Motor neuron (in vitro differentiated cells): ENCODE data around the gene FARP1. TPM values are rescaled to one million over a fixed set of nuclear protein-coding genes. Genes with fewer than 3 reads are reported as not detected.
"Not testable (repeated sequence)": the region's sequence is repeated elsewhere in the genome, so short reads cannot be mapped to it uniquely, and the experiment has no call there.

Experiments used
- ATAC-seq, 8 experiments: fragments of 200-7000 bp; cut with Tn5 transposase; replicated peaks in 6 of 8; 2 replicates each; pipeline ENCODE4 v1.8.0; 2021; ENCODE audit warnings: mild to moderate bottlenecking in 8 of 8, moderate library complexity in 8 of 8
- H3K27ac ChIP-seq, 2 donors: fragments of 250-450 bp; sonication (Bioruptor Pico); 2 replicates each; pipeline ENCODE4 v1.9.0; 2021; ENCODE audit warnings: antibody characterized with exemption in 2 of 2, mild to moderate bottlenecking in 2 of 2, moderate library complexity in 1 of 2
- H3K4me1 ChIP-seq, 2 donors: fragments of 250-450 bp; sonication (Bioruptor Pico); replicated peaks in 1 of 2; 2 replicates each; pipeline ENCODE4 v1.6.1; 2021; ENCODE audit warnings: antibody characterized with exemption in 2 of 2, mild to moderate bottlenecking in 2 of 2, moderate library complexity in 1 of 2
- H3K4me3 ChIP-seq, 5 donors: fragments of 250-450 bp; sonication (Bioruptor Pico); 2 replicates each; pipeline ENCODE4 v1.9.0; 2021; ENCODE audit warnings: antibody characterized with exemption in 5 of 5, mild to moderate bottlenecking in 5 of 5, moderate library complexity in 4 of 5
- WGBS, 10 experiments: fragments of 450-650 bp; shearing (Covaris generic); methylation state at CpG; one replicate each; pipeline ENCODE4 v1.0.0; 2022; 5-methylcytosine and 5-hydroxymethylcytosine counted together
- in situ Hi-C, 9 experiments: fragments of 400-800 bp; cut with MboI; loops; one replicate each; pipeline ENCODE4 v1.15.0; 2021; ENCODE audit warnings: low sequenced_read_pairs in 9 of 9, low pct_unique_long_range_greater_than_20kb in 2 of 9; ENCODE audit not compliant: unreplicated experiment in 9 of 9
- total RNA-seq, 8 experiments: library from RNA; unstranded; fragments of 300-600 nt; gene quantifications; 2 replicates each; pipeline versions ENCODE4 v1.2.3 to v1.2.4, GENCODE V29; 2022

The FARP1 gene
- total RNA-seq, 8 experiments from 2014 or later: 6.5 to 349 (median 25.6) TPM

DNA sequence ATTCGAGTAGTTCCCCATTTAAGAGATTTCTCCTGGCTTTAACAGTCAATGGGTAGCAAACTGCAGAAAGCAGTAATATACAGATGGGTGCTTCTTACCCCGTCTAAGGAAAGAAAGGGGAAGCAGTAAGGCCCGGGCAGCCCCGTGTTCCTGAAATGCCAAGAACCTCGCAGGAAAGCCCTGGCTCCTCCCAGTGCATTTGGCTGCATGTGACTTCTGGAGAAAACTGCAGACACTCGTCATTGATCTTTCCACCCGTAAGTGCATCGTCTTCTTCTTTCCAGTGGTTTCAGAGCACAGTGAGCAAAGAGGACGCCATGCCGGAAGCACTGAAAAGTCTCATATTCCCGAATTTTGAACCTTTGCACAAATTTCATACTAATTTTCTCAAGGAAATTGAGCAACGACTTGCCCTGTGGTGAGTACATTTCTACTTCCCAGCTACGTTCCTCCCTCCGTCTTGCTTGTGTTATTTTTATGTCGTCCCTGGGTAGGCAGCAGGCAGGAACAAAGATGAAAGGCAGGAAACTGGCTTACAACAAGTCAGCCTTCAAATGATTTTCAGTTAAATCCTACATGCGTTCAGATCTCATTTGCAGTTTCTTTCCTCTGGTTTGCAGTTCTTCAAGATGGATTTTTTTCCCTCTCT, 268.8 kb downstream of the FARP1 start:
- ATAC-seq: peak in 1 of 8 experiments; percentile 26
- H3K4me1 ChIP-seq: peaks cover 11% of the 10 kb centered on the region in 2 donors
- in situ Hi-C loops: loop anchor here in 4 of 9 experiments (25.0 kb wide), 3 partner anchors 274 to 424 kb away; partner anchors contain the start of gene FARP1 (in 2 of the 4)
- no peak overlapping the region for H3K4me3 ChIP-seq
- H3K27ac ChIP-seq: no peak overlapping the region
- 26 to 91% (median 81%) methylated on average over 3 to 13 of the region's 16 CpGs; no CpG with 5 or more reads in 1 of the 10 experiments for WGBS, 10 experiments

DNA sequence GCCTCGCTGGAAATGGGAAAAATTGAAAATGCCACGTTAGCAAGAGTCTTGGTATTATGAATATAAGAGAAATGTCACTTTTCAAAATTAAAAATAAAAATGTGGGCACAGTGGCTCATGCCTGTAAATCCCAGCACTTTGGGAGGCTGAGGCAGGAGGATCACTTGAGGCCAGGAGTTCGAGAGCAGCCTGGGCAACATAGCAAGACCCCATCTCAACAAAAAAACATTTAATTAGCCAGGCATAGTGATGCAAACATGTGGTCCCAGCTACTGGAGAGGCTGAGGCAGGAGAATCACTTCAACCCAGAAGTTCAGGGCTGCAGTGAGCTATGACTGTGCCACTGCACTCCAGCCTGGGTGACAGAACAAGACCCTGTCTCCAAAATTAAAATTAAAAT, 270.4 kb downstream of the FARP1 start:
- in situ Hi-C loops: loop anchor here in 4 of 9 experiments (25.0 kb wide), 3 partner anchors 276 to 426 kb away; partner anchors contain the start of gene FARP1 (in 2 of the 4)
- H3K4me3 ChIP-seq, H3K27ac ChIP-seq, ATAC-seq: not testable (repeated sequence)
- 50 to 100% (median 90%) methylated on average over 1 to 3 of the region's 3 CpGs; no CpG with 5 or more reads in 3 of the 10 experiments for WGBS, 10 experiments
- H3K4me1 ChIP-seq: peaks cover 11% of the 10 kb centered on the region in 2 donors

DNA sequence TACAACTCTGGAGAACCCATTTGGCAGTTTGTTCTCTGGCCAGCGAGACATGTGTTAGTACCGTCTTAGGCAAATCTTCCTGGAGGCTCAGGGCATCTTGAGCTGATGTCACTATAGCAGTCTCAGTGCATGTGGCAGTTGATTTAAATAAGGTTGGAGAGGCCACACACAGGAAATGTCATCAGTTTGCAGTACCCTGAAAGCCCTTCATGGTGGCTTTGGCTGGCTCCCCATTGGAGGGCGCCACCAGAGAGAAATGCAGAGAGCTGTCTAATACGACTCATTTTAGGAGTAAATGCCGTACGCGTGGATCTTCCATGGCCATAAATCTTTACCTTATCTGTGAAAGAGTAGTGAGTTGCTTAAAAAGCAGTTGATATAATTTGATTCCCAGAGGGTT, 270.9 kb downstream of the FARP1 start:
- Histone ChIP-seq H3K27ac (no peak overlapping the region), H3K4me3 (no peak overlapping the region), H3K4me1 (peaks cover 11% of the 10 kb centered on the region in 2 donors)
- in situ Hi-C loops: loop anchor here in 4 of 9 experiments (25.0 kb wide), 3 partner anchors 276 to 426 kb away; partner anchors contain the start of gene FARP1 (in 2 of the 4)
- ATAC-seq: no peak
- WGBS, 10 experiments: 75 to 100% (median 97%) methylated on average over 1 to 7 of the region's 7 CpGs; no CpG with 5 or more reads in 2 of the 10 experiments

DNA sequence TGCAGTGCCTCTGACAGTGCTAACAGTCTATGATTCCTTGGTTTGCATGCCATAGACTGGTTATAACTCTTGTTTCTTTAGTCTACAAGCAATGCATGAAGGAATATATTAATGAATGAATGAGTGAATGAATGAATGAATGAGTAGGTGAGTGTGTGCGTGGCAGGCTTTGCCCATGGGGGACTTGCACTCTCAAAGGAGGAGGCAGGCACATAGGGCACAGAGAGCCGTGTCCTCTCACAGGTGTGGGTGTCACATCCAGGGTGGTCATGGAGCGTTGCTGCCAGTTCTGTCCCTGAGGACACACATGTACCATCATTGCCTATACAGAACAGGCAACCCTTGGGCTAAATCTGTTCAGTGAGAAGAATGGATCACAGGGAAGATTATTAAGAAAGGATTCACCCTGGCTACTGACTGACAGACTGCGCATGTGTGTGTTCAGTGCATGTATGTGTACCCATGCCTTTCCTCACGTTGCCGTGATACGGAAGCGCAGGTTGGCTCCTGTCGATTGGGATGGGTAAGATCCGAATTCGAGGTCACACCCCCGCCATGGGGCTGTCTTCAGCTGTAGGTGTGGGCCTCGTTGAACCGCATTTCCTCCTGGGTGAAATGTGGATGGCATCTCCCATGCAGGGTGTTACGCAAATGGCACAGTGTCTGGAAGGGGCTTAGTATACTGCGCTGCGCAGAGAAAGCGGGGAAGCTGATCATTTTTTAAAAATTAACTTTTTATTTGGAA, 272.6 kb downstream of the FARP1 start:
- WGBS, 10 experiments: 89 to 100% (median 98%) methylated on average over 1 to 10 of the region's 18 CpGs
- Histone ChIP-seq H3K27ac (no peak overlapping the region), H3K4me1 (peaks cover 11 to 18% of the 10 kb centered on the region in 2 donors), H3K4me3 (no peak overlapping the region)
- in situ Hi-C loops: loop anchor here in 4 of 9 experiments (25.0 kb wide), 3 partner anchors 278 to 428 kb away; partner anchors contain the start of gene FARP1 (in 2 of the 4)
- no peak for ATAC-seq

DNA sequence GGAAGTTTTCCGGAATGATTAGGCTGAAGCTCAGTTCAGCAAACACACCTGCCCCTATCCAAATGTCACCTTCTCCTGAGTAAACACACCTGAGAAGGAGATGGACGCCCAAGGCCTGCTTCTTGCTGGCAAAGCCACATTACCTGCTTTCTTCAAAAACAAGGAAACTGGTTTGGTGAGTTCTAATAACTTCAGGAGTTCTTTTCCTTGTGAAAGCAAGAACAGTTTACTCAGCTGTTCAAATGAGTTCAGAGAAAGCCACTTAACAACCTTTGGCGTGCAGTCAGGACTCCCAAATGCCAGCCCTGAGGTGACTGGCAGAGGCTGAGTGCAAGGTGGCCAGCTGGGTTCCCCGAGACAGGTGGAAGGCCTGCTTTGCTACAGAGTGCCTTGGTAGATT, 273.5 kb downstream of the FARP1 start:
- Histone ChIP-seq H3K4me1 (peaks cover 4 to 9% of the 10 kb centered on the region in 2 donors), H3K4me3 (no peak overlapping the region), H3K27ac (no peak overlapping the region)
- in situ Hi-C loops: loop anchor here in 4 of 9 experiments (25.0 kb wide), 3 partner anchors 279 to 429 kb away; partner anchors contain the start of gene FARP1 (in 2 of the 4)
- WGBS, 10 experiments: 80 to 100% (median 92%) methylated on average over 2 to 4 of the region's 4 CpGs; no CpG with 5 or more reads in 3 of the 10 experiments
- no peak for ATAC-seq

DNA sequence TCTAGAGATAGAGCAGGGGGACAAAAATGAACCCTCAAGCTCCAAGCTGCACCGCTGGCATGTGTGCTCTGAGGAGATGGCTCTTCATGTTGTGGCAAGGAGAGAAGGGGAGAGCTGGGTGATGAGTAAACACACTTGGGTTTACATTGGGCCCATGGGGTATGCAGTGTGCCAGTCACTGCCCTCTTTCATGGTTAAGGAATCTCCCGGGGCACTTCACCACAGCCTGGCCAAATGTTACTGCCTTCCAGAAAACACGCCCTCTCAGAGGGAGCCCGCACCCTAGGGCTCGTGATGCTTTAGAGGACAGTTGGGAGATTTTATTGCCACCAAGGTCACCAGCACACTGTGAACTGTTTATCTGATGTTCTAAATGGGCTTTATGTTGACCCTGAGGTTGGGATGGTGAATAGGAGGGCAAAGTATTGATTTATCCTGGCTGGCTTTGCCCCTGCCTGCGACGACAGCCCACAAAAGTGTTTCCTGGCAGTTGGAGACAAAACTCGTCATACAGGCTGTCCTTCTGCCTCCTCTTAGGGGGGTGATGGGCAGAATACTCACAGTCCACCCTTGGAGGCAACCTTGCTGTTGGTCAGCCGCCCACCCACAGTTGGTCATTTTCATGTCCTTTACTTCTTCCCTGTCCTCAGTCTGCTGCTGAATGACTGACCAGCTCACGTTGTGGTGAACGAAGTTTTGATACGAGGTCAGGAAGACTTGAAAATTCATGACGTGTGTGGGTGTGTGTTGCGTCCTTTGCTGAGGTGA, 277.1 kb downstream of the FARP1 start:
- peaks cover 0 to 8% of the 10 kb centered on the region in 2 donors for H3K4me1 ChIP-seq
- no peak overlapping the region for H3K27ac ChIP-seq
- no peak for ATAC-seq
- H3K4me3 ChIP-seq: no peak overlapping the region
- 64 to 100% (median 85%) methylated on average over 1 to 11 of the region's 14 CpGs; no CpG with 5 or more reads in 1 of the 10 experiments for WGBS, 10 experiments
- in situ Hi-C loops: loop anchor here in 4 of 9 experiments (25.0 kb wide), 3 partner anchors 283 to 433 kb away; partner anchors contain the start of gene FARP1 (in 2 of the 4)

DNA sequence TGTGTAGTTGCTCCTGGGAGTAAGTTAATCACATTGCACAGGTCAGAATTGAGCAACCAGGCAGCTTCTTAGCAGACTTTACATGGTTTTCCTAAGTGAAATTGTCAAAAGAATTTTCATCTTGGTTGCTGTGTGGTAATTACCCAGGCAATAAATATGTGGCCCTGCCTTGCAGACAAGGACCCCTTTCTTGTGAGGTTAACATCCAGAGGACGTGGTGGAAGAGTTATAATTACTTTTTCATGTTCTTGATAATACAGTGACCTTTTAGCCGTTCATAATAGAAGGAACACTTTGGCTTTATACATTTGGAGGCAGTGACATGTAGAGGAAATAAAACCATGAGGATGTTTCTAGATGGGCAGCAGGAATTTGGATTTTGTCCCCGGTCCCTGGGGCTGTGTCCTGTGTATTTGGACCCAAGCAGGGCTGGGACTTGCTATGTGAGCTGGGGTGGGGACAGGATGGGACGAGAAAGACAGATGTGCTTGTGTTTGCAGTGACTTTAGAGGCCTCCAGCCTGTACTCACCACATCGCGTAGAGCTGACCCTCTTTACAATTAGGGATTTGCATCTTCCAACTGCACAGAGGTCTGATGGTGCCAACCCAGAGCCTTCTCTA, 277.8 kb downstream of the FARP1 start:
- 20 to 94% (median 55%) methylated on average over 1 to 5 of the region's 6 CpGs; no CpG with 5 or more reads in 2 of the 10 experiments for WGBS, 10 experiments
- in situ Hi-C loops: loop anchor here in 4 of 9 experiments (25.0 kb wide), 3 partner anchors 283 to 433 kb away; partner anchors contain the start of gene FARP1 (in 2 of the 4)
- Histone ChIP-seq H3K27ac (no peak overlapping the region), H3K4me3 (no peak overlapping the region), H3K4me1 (peaks cover 0 to 8% of the 10 kb centered on the region in 2 donors)
- peak in 1 of 8 experiments; percentile 64 for ATAC-seq

DNA sequence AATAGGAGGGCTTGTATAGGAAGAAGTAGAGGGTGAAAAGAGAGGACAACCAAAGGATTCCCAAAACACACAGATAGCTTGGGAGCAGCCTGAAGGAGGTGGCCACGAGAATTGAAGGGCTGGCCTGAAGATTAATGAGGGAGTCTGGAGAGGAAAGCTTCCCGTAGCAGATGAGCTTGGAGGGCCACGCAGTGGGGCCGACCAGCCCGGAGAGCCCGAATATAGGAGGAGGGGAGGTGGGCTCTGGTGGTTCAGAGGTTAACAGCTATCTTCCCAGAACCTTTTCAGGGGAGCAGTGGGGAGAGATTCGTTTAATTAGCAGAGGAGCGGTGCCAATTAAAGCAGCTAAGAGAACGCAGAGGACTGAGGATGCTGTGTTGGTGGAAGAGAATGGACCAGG, 279.2 kb downstream of the FARP1 start:
- in situ Hi-C loops: loop anchor here in 4 of 9 experiments (25.0 kb wide), 3 partner anchors 285 to 435 kb away; partner anchors contain the start of gene FARP1 (in 2 of the 4)
- Histone ChIP-seq H3K4me1 (peaks cover 0 to 8% of the 10 kb centered on the region in 2 donors), H3K27ac (no peak overlapping the region), H3K4me3 (no peak overlapping the region)
- 81 to 100% (median 91%) methylated on average over 1 to 8 of the region's 9 CpGs; no CpG with 5 or more reads in 2 of the 10 experiments for WGBS, 10 experiments
- ATAC-seq: no peak

DNA sequence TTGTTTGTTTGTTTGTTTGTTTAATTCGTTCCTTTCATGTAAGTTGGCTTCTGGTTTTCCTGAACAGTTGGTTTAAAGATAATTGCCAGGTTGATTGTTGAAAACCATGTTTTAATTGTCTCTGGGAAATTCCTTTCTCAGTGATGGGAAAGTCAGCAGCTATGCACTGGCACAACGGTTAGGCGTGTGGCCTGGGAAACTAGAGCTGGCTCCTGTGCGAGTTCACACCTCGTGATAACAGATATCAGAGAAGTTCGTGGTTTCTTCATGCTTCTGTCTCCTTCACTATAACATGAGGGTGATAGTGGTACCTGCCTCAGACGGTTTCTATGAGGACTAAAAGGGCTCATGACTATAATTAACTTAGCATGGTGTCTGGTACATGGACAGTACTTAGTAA, 280.5 kb downstream of the FARP1 start:
- in situ Hi-C loops: loop anchor here in 4 of 9 experiments (25.0 kb wide), 3 partner anchors 286 to 436 kb away; partner anchors contain the start of gene FARP1 (in 2 of the 4)
- H3K4me3 ChIP-seq: no peak overlapping the region
- 78 to 100% (median 85%) methylated on average over 1 to 6 of the region's 7 CpGs; no CpG with 5 or more reads in 3 of the 10 experiments for WGBS, 10 experiments
- no peak overlapping the region for H3K27ac ChIP-seq
- ATAC-seq: no peak
- H3K4me1 ChIP-seq: peaks cover 0 to 8% of the 10 kb centered on the region in 2 donors

DNA sequence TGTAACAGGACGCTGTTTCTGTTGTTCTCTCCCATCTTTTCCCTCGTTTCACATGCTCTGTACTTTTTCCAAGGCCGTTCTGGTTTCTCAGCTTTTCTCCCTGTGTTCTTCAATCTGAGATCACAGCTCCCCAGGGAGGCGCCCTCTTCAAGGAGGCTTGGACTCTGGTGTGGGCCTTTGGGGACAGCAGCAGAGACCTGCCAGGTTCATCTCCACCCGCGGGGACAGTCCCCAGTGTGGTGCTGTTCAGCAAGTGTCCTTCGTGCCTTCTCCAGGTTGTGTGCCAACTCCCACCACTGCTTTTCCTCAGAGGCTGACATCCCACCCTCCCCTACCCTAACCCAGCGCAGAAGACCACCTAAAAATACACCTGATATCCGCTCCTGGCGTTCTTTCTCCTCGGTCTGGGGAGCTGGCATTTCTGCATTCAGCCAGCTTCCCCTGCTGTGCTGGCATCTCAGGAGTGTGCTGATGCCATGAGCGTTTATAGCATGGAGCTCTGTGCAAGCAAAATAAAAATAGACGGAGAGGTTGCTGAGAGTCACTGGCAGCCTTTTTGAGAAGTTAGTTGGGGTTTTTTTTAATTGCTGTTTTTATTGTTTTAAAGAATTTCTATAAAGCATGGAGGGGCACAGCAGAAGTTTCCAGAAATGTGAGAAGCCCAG, 284.6 kb downstream of the FARP1 start:
- Histone ChIP-seq H3K4me3 (no peak overlapping the region), H3K4me1 (no peaks in the 10 kb centered on the region), H3K27ac (no peak overlapping the region)
- no peak for ATAC-seq
- in situ Hi-C loops: loop anchor here in 1 of 9 experiments (25.0 kb wide), 1 partner anchor 565 kb away; no protein-coding TSS in a partner anchor
- 54 to 100% (median 78%) methylated on average over 2 to 12 of the region's 13 CpGs; no CpG with 5 or more reads in 2 of the 10 experiments for WGBS, 10 experiments

DNA sequence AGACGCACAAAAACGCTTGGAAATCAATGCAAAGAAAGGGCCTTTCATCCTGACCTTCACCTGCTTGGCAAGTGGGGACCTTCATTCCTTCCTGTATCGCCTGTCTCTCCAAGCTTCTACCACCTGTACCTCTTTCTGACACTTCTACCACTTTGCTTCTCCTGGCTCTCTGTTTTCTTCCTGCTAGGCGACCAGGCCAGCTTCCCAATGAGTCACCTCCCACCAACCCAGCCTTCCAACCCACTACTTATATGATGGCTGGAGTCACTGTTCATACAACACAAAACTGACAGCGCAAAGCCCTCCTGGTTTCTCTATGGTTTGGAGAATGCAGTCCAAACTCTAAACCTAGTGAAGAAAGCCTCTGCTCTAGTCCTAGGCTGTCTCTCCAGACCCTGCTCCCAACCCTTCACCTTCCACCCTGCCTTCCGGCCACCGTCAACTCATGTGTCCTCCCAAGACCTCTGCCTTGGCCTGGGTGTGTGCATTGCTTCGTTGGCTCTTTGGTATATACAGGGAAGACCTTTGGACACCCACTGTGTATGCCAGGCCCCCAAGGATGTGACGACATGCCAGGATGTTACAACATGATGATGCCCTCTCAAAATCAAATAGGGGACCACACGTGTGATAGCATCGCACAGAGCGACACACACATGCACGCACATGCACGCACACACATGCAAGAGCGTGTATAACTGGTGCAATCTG, 285.5 kb downstream of the FARP1 start:
- H3K4me3 ChIP-seq: no peak overlapping the region
- H3K4me1 ChIP-seq: no peaks in the 10 kb centered on the region
- ATAC-seq: no peak
- WGBS, 10 experiments: 74 to 100% (median 86%) methylated on average over 1 to 12 of the region's 15 CpGs; no CpG with 5 or more reads in 2 of the 10 experiments
- in situ Hi-C loops: loop anchor here in 1 of 9 experiments (25.0 kb wide), 1 partner anchor 566 kb away; no protein-coding TSS in a partner anchor
- no peak overlapping the region for H3K27ac ChIP-seq
